SH-SY5Y (cell line): ENCODE measurements around the gene TMEM231.

Source experiments
- GATA2 ChIP-seq: IDR thresholded peaks from 2 replicates; pipeline ENCODE4 v1.6.1; 2011; ENCODE audit warnings: mild to moderate bottlenecking, low read depth, low read length
- GATA3 ChIP-seq: IDR thresholded peaks from 2 replicates; pipeline ENCODE4 v1.6.1; 2011; ENCODE audit warnings: low read depth, mild to moderate bottlenecking, low read length, moderate library complexity

Gene TMEM231

GRCh38 chr16:75555707-75556430, at the start of gene TMEM231:
Gene TMEM231 (minus strand): TSS chr16:75556252. CDS start chr16:75556209, 43 bp downstream.
- TF ChIP-seq GATA2 (no peak), GATA3 (no peak)

DNA sequence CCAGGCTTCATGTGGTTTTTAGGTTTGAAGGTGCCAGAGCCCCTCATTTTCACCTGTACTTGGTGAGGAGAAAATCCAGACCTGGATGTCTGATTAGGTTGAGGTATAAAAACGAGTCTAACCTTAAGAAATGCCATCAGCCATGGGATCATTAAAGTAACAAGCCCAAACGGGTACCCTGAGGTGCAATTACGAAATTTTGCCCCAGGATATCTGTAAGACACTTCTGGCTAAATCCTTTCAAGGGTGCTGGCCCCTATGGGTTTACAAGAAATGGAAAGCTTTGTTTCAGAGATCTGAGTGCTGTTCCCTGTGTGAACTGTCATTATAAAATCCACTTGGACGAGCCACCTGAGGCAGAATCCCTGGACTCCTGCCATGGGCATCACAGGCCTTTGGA, 47.2 kb upstream of the TMEM231 start:
- TF ChIP-seq GATA2 (no peak), GATA3 (no peak)

GRCh38 chr16:75599452-75600277, 43.6 kb upstream of the TMEM231 start:
- TF ChIP-seq GATA2 (no peak), GATA3 (no peak)

GRCh38 chr16:75593825-75594820, 38.1 kb upstream of the TMEM231 start:
- no peak for TF ChIP-seq GATA3
- no peak for TF ChIP-seq GATA2

- TF ChIP-seq GATA2, result no peak
- no peak for TF ChIP-seq GATA3
Measured at GRCh38 chr16:75593308-75593707, 37.3 kb upstream of the TMEM231 start.

DNA sequence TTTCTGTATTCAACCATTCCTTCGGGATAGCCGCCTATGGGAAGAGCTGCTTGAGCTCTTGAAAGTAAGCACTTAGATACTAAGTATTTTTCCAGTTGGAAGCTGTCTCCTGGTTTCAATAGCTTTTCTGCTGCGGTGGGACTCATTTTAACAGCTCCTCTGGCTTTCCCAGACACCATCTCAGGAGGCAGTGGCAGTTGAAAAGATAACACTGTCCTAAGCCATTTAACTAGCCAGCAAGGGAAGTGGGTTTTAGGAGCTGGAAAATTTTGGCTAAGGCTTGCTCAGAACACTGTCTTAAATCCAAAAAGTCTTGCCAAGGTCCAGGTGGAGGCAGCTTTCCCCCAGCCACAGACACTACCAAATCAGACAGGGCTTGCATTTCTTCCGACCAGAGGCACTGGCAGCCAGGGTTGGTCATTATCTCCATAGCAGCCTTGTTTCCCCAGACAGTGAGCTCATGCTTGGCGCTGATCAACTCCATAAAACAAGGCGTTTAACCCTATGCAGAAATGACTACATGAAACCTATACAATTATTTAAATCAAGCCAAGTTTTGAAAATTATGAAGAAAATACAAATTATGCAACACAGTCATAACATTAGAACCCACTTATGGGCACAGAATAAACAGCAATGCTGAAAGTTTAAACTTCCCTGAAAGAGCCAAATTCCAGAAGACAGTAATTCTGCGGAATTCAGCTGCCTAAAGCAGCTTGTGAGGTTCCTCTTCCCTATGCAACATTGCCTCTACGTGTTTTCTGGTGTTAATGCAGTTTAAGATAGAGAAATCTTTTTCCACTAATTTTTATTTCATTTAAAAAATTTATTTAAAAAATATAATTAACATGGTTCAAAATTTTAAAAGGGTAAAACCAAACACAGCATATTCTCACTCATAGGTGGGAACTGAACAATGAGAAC, 35.1 kb upstream of the TMEM231 start:
- no peak for TF ChIP-seq GATA3
- no peak for TF ChIP-seq GATA2

DNA sequence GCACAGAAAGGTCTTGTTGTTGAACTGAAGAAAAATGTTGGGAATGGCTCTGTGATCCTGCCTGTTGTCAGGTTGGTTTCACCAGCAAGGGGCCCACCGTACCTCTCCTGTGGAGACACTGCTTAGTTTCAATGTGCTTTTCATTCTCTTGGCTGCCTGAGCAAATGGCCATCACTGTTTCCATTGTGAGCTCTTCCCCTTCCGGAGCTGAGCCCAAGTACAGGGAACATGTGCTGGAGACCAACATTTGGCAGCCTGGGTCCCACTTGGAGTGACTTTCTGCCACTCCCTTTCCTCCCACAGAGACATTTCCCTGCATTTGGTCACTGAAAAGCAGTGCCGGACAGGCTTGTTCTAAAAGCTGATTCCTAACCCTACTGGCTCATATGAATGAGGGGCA, 33.3 kb upstream of the TMEM231 start:
- no peak for TF ChIP-seq GATA2
- no peak for TF ChIP-seq GATA3

DNA sequence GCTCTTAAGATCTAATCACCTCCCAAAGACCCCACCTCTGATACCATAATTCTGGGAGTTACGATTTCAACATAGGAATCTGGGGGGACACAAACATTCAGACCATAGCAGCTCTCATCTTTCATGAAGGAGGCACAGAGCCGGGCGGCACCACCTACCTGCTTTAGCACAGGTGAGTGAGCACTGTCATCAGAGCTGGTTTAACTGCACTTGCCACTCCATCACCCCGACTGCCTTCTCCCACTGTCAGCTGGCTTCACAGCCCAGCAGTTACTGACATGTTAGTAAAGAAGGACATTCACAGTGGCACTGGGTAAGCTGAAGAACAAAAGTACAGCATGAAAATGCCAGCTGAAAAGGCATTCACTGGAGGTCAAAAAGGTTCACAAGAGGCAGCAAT, 32.7 kb upstream of the TMEM231 start:
- no peak for TF ChIP-seq GATA2
- TF ChIP-seq GATA3, result no peak

DNA sequence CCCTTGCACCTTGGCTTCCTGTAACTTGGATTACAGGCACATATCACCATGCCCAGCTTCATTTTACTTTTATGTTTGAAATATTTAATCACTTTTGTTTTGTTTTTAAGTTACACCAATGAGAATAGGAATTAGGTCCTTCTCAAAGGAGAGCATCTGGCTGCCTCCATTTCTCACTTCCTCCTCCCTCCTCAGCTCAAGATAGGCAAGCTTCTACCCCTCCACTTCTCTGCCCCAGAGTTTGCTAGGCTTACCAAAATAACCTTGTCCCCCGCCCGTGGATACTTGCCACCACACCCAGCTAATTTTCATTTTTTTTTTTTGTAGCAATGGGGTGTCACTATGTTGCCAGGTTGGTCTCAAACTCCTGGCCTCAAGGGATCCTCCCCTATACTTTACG, 28.1 kb upstream of the TMEM231 start:
- no peak for TF ChIP-seq GATA3
- TF ChIP-seq GATA2, result no peak

GRCh38 chr16:75579281-75579834, 23.3 kb upstream of the TMEM231 start:
- TF ChIP-seq GATA3 (no peak), GATA2 (no peak)

DNA sequence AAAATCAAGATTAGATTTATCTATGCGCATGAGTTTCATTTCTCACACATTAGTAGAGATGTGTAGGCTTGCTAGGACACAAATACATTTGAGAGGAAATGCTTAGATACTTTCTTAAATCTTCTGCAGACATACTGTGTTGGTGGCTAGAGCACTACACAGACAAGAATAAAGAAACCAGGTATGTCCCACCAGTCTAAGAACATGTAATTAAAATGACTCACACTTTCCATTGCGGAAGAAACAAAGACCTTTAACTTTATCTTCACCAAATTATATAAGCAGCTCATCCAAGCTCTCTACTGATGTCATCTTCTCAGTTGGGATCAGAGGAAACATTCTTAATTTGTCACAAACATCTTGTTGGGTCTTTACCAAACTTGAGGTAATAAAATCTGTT, 22.7 kb upstream of the TMEM231 start:
- TF ChIP-seq GATA3 (no peak), GATA2 (no peak)

- no peak for TF ChIP-seq GATA2
- TF ChIP-seq GATA3, result no peak
Measured at GRCh38 chr16:75578212-75578611, 22.2 kb upstream of the TMEM231 start.
